DMS153 treated with DMSO at 0.1 percent for 48 hours (cell line): ENCODE measurements around the gene MAMDC4.

ENCODE experiments used
- DNase-seq: peaks from one replicate; lab custom pipeline; 2025; ENCODE audit not compliant: unreplicated experiment; lab: John Stamatoyannopoulos, UW

Gene MAMDC4

GRCh38 chr9:136886610-136887597, 34.8 kb downstream of the MAMDC4 start:
- no peak for DNase-seq

DNA sequence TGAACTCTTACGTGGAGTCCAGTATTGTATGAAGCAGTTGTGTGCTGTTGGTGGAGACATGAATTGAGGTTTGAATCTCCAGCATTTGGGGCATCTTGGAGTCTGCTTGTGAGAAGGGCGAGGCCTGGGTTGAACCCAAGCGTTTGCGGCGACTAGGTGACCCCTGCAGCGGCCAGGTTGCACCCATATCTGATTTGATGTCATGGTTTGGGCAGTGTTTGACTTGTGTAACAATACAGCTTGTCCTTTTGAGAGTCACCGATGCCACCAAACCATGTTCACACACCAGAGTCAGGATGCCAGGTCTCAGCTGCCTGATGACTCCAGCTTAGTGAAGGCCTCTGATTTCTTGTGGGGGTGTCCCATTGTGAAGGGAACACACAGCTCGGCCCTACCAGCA, 36.3 kb downstream of the MAMDC4 start:
- DNase-seq = no peak

- no peak for DNase-seq
These were observed 37.7 kb downstream of the MAMDC4 start for GRCh38 chr9:136889858-136890257.

- DNase-seq = no peak
These were observed 38.5 kb downstream of the MAMDC4 start for GRCh38 chr9:136890661-136891060.

GRCh38 chr9:136896027-136896426, 43.9 kb downstream of the MAMDC4 start:
- DNase-seq = no peak

DNA sequence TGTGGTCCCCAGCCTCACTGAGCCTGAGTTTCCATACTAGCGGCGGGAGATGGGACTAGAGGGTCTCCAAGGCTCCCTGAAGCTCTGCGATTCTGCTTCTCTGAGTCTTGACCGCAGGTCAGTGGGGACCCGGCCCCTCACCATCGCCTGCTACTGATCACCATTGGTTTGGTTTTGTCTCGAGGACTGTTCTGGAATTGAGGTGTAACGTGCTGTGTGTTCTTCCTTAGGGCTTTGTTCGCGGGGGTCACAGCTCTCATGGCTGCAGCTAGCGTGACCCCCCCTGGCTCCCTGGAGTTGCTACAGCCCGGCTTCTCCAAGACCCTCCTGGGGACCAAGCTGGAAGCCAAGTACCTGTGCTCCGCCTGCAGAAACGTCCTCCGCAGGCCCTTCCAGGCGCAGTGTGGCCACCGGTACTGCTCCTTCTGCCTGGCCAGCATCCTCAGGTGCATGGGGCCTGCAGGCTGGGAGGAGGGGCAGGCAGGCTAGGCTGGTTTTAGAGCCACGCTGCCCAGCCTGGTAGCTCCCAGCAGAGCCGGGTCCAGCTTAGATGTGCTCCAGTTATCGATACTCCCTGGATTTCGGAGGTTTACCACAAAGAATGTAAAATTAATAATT, 46.4 kb downstream of the MAMDC4 start:
- DNase-seq = no peak

- no peak for DNase-seq
These were observed 47.0 kb downstream of the MAMDC4 start for GRCh38 chr9:136899196-136899595.

DNA sequence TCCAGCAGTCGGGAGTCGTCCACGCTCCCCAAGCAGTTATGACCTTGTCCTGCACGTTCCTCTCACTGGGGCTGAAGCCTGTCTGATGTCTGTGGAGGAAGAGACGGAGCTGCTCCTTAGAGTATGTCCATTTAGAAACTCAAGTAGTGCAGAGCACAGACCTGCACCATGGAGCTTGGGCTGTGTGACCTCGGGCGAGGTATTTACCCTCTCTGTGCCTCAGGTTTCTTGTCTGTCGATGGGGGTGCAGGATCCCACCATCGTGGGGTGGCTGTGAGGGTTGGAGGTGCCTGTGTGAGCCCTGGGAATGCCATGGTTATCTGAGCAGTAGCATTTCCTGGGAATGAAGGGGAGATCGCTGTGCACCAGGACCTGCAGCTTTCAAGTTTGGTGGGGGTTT, 48.4 kb downstream of the MAMDC4 start:
- DNase-seq = no peak

DNA sequence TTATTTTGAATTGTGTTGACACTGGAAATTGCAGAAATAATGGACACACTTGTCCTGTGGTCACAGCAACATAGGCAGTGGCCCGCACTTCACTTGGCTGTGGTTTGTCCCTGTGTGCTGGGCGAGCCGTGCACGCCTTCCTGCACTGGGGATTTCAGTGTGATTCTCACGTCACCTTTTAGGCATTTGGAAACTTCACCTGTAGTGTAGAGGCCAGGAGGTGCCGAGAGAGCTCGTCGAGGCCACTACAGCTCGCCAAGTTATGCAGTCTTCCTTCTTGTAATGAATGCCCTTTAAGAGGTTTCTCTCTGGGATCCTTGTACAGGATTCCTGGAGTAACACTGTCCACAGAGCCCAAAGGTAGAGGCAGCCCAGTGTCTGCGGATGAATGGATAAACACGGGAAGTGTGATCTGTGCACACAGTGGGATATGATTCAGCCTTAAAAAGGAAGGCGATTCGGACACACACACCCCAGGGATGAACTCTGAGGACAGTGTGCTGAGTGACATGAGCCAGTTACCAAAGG, 48.9 kb downstream of the MAMDC4 start:
- DNase-seq = no peak

- no peak for DNase-seq
These were observed 49.5 kb downstream of the MAMDC4 start for GRCh38 chr9:136901516-136902258.

DNA sequence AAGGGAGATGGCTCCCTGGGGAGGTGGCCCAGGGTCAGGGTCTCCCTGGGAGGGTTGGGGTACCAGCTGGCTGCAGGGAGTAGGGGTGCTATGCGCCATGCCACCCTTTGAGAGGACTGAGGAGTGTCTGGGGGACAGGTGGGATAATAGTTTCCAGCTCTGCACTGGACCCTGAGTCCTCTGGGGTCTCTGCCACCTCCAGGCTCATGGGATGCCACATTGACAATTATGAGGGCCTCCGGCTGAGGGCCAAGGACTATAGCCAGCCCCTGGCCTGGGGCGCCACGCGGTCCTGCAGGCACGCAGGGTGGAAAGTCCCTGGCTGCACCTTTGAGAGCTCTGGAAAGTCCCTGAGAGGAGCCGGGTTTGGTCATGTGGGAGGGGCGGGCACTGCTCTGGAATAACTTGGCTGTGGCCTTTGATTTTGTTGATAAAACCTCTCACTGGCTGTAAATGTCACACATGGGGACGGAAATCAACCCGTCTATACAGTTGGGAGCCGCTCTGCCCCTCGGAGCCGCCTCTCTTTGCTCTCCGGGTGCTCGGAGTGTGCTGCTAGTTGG, 50.2 kb downstream of the MAMDC4 start:
- no peak for DNase-seq

GRCh38 chr9:136903041-136903554, 51.0 kb downstream of the MAMDC4 start:
- DNase-seq = no peak

DNA sequence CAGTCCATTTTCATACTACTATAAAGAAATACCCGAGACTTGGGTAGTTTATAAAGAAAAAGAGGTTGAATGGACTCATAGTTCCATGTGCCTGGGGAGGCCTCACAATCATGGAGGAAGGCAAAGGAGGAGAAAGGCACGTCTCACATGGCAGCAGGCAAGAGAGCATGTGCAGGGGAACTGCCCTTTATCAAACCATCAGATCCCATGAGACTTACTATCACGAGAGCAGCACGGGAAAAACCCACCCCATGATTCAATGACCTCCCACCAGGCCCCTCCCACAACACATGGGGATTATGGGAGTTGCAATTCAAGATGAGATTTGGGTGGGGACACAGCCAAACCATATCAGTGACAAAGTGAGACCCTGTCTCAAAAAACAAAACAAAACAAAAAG, 54.1 kb downstream of the MAMDC4 start:
- DNase-seq = no peak

DNA sequence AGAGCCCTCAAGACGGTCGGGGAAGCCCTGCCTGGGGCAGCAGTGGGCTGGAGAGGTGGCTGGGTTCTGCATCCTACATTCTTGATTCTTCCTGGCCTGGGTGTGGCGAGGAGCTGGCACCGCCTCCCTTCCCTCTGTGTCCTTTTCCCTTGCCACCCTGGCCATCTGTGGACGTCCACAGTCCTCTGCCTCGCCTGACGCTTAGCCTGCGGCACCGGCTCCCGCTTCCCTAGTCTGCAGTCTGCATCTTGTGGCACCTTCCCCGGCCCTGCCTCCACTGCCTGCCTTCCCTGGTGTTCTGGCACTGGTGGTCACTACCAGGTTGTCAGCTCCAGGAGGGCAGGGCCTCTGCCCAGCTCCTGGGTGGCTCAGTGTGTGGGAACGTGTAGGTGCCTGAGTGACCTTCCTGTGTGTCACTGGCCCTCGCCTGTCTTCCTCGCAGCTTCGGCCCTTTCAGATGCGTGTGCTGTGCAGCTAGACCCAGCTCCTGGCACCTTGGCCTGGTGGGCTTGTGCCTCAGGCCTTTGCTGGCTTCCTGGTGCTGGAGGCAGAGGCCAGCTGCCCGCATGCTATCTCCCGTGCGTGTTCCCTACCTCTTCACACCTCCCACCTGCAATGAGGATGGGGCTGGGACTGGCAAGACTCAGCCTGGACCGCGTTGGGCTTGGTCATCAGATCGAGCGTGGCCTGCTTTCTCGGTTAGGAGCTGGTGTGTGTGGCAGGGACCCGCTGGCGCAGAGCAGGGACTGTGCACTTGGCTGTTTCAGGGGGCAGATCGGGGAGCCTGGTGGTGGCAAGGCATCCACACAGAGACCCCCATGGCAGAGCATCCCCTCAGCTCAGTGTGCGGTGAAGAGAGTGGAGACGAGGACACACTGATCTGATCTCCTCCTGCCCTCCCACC, 55.1 kb downstream of the MAMDC4 start:
- DNase-seq = no peak
